ENCODE data around the gene ADAMTSL5.
"Not testable (repeated sequence)": the region's sequence is repeated elsewhere in the genome, so short reads cannot be mapped to it uniquely, and the experiment has no call there.

ADAMTSL5 gene, protein sequence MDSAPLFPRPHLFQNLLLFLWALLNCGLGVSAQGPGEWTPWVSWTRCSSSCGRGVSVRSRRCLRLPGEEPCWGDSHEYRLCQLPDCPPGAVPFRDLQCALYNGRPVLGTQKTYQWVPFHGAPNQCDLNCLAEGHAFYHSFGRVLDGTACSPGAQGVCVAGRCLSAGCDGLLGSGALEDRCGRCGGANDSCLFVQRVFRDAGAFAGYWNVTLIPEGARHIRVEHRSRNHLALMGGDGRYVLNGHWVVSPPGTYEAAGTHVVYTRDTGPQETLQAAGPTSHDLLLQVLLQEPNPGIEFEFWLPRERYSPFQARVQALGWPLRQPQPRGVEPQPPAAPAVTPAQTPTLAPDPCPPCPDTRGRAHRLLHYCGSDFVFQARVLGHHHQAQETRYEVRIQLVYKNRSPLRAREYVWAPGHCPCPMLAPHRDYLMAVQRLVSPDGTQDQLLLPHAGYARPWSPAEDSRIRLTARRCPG
- total RNA-seq = 3.9 reads per million, percentile 15 among the genes with 10 or more reads in this experiment

DNA sequence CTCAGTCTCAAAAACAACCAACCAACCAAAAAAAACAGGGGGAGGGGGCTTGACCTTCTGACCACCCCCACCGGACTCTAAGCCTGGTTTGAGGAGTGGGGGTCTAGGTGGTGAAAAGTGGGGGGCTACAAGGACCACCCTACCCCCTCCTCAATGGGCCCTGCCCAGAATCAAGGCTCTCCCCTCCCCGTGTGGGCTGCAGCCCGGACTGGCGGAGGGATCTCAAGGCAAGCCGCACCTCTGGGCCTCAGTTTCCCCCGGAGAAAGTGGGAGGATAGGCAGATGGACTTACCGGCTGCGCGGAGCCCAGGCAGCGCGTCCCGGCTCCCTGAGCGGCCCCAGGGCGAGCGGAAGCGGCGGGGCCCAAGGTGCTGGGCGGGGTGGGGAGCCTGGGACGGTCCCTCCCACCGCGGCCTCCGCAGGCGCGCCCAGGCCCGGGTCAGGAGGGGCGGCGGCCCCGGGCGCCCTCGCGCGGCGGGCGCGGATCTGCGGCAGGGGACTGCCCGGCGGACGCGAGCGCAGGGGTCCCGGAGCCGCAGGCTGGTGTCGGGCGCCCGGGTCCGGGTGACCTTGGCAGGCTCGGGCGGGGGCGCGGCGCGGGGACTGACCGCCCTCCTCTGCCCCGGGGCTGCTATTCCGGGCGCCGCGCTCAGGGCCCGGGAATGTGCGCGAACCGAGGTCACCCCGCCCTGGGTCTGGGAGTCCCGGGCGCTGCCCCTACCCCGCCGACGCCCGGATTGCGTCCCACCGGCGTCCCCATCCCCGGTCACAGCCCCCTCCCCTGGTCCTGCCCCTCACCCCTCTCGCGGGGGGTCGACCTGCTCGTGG lies at the start of gene ADAMTSL5:
Gene ADAMTSL5, minus strand, starts transcription at position 349 of the 828 bp plus-strand sequence. CDS start 2,076 bp downstream, outside the sequence.
- DNase-seq = peak; percentile 33

DNA sequence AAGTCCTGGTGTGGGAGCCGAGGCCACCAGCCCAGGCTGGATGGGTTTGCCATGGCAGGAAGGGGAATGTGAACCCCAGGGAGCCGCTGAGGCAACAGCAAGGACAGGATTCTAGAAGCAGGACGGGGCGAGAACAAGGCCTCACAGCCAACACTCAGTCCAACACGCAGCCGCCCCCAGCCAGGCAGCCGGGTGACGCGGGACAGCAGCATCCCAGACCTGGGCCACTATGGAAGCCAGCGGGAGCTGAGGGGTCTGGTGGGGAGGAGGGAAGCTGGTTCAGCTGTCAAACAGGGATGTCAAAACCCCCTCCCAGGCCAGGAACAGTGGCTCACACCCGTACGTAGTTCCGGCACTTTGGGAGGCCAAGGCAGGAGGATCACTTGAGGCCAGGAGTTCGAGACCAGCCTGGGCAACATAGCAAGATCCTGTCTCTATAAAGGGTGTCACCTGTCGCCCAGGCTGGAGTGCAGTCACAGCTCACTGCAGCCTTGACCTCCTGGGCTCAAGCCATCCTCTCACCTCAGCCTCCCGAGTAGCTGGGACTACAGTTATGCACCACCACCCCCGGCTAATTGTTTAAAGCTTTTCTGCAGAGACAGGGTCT lies 48.5 kb upstream of the ADAMTSL5 start:
- no peak for DNase-seq

DNA sequence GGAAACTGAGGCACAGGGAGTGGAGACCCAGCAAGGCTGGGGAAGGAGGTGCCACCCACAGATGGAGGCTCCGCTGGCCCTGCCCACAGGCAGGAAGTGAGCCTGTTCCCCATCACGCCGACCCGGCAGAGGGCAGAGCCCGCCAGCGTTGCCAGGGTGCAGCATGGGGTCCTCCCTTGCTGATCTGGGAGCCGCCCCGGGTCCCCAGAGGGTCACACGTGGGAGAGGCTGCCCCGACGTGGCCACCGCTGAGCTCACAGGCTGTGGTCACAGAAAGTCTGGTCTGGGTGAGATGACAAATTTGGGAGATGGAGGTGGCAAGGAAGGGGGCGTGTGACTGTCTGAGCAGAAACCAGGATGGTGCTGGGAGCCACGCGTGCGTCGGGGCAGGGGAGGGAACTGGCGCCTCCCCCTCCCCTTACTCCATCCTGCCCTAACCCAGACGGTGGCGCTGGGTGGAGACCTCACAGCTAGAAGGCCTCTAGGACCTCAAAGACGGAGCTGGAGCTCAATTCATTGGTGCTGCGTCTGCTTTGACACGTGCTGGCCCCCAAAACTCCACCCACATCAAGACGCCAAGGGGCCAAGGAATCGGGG lies 47.6 kb upstream of the ADAMTSL5 start:
- no peak for DNase-seq

DNA sequence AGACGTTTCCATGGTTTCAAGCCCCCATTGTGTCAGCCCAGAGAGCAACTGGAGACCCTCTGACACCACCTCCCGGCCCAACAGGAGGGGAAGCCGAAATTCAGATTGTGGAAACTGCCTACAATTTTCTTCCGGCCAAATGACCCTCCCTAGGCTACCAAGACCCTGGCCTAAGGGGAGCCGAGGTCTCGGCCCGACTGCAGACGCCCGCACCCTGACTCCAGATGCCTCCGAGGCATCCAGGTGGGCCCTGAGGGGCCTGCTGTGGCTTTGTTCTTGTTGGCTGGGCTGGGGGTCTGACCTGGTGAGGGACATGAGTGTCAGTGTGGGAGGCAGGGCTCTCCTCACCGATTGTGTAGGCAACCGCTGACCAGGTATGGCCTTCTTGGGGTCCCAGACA lies 45.7 kb upstream of the ADAMTSL5 start:
- no peak for DNase-seq

DNA sequence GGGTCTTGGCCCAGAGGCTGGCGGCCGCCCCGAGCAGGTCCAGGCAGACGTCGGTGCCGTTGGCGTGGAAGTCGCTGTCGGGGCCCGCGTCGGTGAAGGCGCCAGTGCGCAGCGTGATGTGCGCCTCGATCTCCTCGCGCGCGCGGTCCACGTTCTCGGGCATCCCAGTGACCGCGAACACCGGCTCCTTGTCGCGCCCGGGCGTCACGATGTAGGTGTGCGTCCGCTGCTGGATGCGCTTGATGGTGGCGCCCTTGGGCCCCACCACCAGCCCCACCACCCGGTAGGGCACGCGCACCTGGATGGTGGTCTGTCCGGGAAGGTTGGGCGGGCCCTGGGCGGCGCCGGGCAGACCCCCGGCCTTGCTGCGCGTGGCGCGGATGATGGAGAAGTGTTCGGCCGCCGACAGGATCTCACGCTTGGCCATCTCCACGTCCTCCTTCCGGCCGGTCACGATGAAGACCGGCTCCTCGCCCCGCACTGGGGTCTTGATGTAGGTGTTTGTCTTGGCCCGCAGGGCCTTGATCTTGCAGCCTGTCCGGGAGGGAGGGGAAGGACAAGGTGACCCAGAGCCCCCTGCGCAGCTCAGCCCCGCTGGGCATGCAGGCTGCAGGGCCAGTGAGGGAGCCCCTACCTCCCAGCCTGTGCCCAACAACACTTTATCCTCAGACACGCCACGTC lies 43.7 kb upstream of the ADAMTSL5 start:
- no peak for DNase-seq

DNA sequence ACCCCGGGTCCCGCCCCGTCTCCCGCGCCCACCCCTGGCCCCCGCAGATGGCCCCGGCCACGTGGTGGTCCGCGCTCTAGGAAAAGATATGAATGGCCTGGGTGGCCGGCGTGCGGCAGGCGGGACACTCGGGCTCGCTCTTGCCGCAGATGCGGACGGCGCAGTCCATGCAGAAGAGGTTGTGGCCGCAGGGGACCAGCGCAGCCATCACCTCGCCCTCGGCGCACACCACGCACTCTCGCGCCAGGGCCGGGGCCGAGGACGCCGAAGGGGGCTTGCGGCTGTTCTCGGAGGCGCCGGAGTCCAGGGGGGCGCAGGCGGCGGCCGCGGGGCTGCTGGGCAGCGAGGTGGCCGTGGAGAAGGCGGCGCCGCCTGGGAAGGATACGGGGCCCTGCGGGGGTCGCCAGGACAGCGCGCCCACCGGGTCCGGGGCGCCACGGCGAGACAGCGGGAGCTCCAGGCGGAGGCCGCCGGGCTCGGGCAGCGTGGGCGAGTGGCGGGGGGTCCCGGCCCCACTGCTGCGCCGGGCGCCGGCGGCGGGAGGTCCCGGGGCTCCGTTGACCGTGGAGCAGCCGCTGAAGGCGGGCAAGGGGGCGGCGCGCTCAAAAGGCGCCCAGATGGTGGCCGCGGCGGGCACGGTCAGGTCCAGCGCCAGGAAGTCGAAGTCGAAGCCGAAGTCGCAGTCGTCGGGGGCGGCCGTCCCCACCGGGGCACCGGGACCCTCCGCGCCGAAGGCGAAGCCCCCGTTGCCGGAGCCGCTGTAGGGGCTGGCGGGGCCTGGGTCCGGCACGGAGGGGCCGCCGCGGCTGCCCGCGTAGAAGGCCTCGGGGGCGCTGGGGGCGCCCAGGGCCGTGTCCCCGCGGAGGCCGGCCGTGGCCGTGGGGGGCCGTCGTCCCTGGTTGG lies 42.9 kb upstream of the ADAMTSL5 start:
- no peak for DNase-seq

DNA sequence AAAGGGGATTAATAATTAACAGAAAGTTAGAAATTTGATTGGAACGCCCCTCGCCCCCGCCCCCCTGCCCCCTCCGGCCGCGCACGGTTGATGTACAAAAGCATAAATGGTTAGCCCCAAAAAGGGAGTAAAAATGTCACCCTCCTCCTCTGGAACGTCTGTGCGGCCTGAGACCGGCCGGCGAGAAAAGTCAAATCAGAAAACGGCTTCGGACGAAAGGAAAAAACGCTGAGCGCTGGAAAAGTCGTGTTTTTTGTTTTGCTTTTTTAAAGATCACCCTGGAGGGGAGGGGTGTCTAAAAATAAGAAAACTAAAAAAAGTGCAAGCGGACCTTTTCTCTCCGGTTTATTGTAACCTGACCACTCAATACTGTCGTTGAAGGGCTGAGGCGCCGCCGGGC lies 42.1 kb upstream of the ADAMTSL5 start:
- no peak for DNase-seq

DNA sequence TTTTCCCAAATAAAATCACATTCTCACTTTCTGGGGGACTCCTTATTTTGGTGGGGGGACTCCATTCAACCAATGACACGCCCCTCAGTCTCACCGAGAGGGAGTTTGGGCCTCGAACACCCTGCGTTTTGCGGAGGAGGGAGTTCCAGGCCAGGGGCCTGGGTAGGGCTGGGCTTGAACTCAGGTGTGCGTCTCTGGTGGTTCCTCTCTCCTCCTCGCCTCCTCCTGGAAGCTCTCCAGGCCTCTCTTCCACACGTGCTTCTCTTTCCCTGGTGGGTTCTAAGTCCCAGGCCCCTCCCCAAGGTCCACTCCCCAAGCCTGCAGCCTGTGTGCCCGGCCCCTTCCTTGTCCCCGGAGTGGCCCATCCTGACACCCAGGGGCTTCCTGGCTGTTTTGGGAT lies 40.6 kb upstream of the ADAMTSL5 start:
- DNase-seq = no peak

DNA sequence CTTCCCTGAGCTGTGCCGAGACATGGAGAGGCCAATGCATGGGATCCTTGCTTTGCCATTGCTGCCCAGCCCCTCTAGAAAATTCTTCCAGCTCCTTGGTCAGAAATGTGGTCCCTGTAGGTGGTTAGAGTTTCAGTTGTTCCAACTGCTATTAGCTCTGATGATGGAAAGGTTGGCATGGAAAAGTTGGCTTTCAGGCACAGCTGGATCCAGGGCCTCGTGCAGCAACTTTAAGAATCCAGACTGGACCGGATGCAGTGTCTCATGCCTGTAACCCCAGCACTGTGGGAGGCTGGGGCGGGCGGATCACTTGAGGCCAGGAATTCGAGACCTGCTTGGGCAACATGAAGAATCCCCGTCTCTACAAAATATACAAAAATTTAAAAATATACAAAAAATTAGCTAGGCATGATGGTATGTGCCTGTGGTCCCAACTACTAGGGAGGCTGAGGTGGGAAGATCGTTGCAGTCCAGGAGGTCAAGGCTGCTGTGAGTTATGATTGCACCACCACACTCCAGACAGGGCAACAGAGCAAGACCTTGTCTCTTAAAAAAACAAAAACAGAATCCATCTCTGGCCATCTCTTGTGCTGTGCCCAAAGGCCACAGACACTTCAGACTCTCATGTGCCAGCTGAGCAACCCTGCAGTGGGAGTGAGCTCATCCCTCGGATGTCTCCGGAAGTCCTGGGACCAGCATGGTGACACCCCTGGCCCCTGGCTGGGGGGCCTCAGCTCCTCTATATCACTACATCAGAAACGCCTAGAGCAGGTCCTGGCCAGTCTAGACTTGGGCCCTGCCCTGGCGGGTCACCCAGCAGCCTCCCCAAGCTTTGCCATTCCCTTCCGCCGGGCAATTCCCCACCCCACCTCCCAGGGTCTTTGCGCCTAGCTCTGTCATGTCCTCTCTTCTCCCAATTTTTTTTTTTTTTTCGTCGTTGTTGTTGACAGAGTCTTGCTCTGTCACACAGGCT lies 38.5 kb upstream of the ADAMTSL5 start:
- DNase-seq = no peak

DNA sequence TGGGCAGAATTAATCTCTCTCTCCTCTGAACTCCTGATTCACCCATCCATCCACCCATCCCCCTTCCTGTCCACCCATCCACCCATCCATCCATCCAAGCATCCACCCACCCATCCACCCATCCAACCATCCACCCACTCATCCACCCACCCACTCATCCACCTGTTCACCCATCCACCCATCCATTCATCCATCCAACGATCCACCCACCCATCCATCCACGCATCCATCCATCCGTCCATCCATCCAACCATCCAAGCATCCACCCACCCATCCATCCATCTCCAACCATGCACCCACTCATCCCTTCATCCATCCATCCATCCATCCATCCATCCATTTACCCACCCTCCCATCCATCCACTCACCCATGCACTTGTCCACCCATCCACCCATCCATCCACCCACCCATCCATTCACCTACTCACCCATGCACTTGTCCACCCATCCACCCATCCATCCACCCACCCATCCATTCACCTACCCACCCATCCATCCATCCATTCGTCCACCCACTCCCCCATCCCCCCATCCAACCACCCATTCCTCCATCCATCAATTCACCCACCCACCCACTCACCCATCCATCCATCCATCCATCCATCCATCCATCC lies 36.6 kb upstream of the ADAMTSL5 start:
- no peak for DNase-seq

DNA sequence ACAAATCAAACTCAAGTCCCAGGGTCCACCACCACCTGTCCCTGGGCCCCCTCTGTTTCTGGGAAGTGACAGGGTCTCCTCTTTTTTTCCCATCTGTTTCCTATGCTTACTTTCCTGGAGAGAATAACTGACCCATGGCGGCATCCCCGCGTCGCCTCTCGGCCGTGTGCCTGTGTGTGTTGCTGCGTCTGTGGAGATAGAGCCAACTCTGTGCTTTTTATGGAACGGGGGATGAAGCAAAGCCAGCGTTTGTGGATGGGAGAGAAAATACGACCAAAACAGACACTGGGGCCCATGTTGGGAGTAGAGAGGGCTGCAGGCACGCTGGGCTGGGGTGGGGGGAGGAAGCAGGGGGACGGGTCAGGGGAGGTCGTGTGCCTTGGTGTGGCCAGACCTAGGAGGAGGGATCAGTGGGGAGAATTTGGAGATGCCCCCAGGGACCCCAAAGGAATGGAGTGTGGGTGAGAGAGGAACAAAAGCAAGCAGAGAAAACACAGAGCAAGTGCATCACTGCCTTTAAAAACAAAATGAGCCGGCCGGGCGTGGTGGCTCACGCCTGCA lies 27.6 kb upstream of the ADAMTSL5 start:
- no peak for DNase-seq

DNA sequence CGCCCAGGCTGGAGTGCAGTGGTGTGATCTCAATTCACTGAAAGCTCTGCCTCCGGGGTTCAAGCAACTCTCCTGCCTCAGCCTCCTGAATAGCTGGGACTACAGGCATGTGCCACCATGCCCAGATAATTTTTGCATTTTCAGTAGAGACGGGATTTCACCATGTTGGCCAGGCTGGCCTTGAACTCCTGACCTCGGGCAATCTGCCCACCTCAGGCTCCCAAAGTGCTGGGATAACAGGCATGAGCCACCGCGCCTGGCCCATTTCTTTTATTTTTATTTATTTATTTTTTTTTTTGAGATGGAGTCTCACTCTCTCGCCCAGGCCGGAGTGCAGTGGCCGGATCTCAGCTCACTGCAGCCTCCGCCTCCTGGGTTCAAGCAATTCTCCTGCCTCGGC lies 26.9 kb upstream of the ADAMTSL5 start:
- DNase-seq = not testable (repeated sequence)

DNA sequence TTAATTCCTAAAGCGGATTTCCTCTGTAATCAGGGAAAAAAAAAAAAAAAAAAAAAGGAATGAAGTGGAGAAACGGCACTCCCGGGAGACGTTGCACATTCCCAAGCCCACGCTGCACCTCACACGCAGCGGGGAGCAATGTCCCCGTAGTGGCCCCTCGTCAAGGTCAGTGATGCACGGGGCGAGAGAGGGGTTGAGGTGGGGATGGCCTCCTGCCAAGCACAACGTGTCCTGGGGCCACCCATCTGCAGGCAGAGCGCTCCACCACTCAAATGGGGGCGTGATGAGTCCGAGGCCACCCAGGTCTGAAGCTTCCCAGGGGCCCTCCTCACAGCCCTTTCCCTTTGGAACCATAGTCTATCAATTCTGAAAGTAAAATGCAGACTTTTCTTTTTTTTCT lies 26.2 kb upstream of the ADAMTSL5 start:
- DNase-seq = no peak

DNA sequence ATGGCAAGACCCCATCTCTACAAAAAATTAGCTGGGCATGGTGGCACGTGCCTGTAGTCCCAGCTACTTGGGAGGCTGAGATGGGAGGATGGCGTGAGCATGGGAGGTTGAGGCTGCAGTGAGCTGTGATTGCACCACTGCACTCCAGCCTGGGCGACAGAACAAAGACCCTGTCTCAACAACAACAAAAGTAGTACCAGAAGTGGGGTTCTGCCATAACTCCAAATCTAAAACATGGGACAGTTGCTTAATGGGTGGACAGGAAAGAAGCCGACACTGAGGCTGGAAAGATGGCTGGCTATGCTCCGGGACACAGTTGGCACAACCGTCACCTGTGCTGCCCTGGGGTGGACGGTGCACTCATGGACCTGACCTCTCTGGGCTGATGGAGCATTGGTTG lies 22.9 kb upstream of the ADAMTSL5 start:
- not testable (repeated sequence) for DNase-seq

DNA sequence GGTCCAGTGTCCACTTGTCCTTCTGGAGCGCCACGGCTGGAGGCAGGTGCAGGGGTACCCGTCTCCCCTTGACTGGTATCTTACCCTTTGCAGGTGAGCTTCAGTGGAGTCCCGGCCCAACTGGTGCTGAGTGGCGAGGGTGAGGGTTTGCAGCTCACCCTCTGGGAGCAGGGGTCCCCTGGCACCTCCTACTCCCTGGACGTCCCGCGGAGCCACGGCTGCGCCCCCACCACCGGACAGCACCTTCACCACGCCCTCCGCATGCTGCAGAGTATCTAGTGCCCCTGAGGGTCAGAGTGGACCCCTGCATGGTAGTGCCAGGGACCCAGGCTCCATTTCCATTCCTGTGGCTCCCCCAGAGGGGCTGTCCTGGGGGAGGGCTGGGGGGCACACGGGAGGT lies 22.2 kb upstream of the ADAMTSL5 start:
- no peak for DNase-seq

DNA sequence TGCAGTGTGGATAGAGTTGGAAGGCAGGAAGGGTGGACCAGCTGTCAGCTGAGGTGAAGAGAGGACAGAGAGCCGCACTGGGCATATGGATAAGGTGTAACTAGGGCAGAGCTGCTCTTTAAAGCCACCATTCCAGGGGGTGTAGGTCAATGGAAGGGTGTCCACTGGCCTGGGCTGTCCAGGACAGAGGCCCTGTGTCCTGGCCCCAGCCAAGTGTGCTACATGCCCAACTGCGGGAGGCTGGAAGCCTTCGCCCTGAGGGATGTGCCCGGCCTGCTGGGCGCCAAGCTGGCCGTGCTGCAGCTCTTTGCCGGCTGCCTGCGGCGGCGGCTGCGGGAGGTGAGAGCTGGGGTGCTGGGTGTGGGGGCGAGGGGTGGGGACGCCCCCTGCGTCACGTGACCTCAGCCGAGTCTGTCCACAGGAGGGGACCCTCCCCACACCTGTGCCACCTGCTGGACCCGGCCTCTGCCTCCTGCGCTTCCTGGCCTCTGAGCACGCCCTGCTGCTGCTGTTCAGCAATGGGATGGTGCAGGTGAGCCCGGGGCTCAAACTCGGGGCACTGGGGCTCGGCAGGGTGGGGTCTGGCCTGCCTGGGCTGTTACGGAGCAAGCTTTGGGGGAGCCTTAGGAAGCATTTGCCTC lies 20.8 kb upstream of the ADAMTSL5 start:
- no peak for DNase-seq

DNA sequence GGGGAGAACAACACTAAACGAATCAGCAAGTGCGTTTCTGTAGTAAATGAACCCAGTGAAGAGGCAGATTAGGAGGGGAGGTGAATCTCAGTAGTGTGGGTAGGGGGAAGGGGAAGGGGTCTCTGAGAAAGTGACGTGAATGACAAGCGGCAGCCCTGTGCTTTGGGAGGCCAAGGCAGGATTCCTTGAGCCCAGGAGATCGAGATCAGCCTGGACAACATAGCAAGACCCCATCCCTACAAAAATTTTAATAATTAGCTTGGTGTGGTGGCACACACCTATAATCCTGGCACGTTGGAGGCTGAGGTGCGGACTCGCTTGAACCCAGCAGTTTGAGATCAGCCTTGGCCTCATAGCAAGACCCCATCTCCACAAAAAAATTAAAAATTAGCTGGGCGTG lies 19.2 kb upstream of the ADAMTSL5 start:
- no peak for DNase-seq

DNA sequence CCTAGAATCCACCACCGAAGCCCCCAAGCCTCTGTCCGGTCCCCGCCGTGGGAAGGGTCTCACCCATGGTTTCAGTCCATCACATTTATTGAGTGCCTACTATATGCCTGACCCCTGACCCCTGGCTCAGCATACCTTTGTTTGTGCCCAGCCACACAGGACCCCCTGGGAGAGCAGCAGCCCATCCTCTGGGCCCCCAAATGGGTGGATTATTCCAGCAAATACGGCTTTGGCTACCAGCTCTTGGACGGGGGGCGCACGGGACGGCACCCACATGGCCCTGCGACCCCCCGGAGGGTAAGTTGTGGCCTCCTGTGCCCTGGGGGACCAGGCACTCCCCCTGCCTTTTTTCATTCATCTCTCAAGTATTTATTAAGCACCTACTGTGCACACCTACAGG lies 18.8 kb upstream of the ADAMTSL5 start:
- no peak for DNase-seq

DNA sequence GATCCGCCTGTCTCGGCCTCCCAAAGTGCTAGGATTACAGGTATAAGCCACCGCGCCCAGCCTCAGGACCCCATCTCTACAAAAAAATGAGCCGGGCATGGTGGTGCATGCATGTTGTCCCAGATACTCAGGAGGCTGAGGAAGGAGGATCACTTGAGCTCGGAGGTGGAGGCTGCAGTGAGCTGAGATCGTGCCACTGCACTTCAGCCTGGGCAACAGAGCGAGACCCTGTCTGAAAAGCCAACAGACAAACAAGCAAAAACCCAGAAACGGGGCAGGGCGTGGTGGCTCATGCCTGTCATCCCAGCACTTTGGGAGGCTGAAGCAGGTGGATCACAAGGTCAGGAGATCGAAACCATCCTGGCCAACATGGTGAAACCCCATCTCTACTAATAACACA lies 18.0 kb upstream of the ADAMTSL5 start:
- not testable (repeated sequence) for DNase-seq
